H54 (cell line): ENCODE data around the gene FAM89A.
"Not testable (repeated sequence)": the region's sequence is repeated elsewhere in the genome, so short reads cannot be mapped to it uniquely, and the experiment has no call there.

Experiments
- DNase-seq: peaks from one replicate; pipeline ENCODE4 v3.0.0; 2011; ENCODE audit warnings: low spot score, mixed read lengths; ENCODE audit not compliant: insufficient read length
- FAIRE-seq: peaks from 3 replicates; lab custom pipeline; 2011; peaks lifted over from hg19 to GRCh38; lab: Jason Lieb, UNC
- POLR2A ChIP-seq: IDR thresholded peaks from 2 replicates; pipeline ENCODE4 v1.6.1; 2011; ENCODE audit warnings: low read depth, mild to moderate bottlenecking, low read length

Gene FAM89A

GRCh38 chr1:231049121-231049979 is 9.3 kb upstream of the FAM89A start:
- FAIRE-seq, result no peak
- DNase-seq, result no peak
- TF ChIP-seq POLR2A, result no peak

GRCh38 chr1:231048419-231048818 is 8.4 kb upstream of the FAM89A start:
- FAIRE-seq, DNase-seq: not testable (repeated sequence)

GRCh38 chr1:231047529-231047928 is 7.5 kb upstream of the FAM89A start:
- not testable (repeated sequence) for DNase-seq, FAIRE-seq

- no peak for FAIRE-seq
- TF ChIP-seq POLR2A, result no peak
- DNase-seq, result no peak
Observed at GRCh38 chr1:231046730-231047395, 6.8 kb upstream of the FAM89A start.

GRCh38 chr1:231045921-231046729 is 6.1 kb upstream of the FAM89A start:
- FAIRE-seq, DNase-seq: not testable (repeated sequence)

- no peak for FAIRE-seq
- DNase-seq, result no peak
- no peak for TF ChIP-seq POLR2A
Observed at GRCh38 chr1:231045286-231045685, 5.2 kb upstream of the FAM89A start.

- TF ChIP-seq POLR2A, result no peak
- no peak for FAIRE-seq
- no peak for DNase-seq
Observed at GRCh38 chr1:231044588-231044987, 4.5 kb upstream of the FAM89A start.

GRCh38 chr1:231041719-231042261 is 1.7 kb upstream of the FAM89A start:
- FAIRE-seq (no peak), DNase-seq (no peak)
- TF ChIP-seq POLR2A, result no peak

GRCh38 chr1:231040800-231041718 is 1.0 kb upstream of the FAM89A start:
- DNase-seq (no peak), FAIRE-seq (no peak)

GRCh38 chr1:231039161-231040018 is 664 bp downstream of the FAM89A start:
- no peak for TF ChIP-seq POLR2A
- DNase-seq (no peak), FAIRE-seq (no peak)

More at GRCh38 chr1:231040800-231041718, 1.0 kb upstream of the FAM89A start:
- no peak for TF ChIP-seq POLR2A

- FAIRE-seq, result no peak
- DNase-seq, result no peak
- TF ChIP-seq POLR2A, result no peak
Observed at GRCh38 chr1:231037585-231038517, 2.2 kb downstream of the FAM89A start.

- no peak for TF ChIP-seq POLR2A
- FAIRE-seq, result no peak
- no peak for DNase-seq
Observed at GRCh38 chr1:231036416-231036815, 3.6 kb downstream of the FAM89A start.
